ENCODE results near the gene TNIK.

The TNIK gene

GRCh38 chr3:171349392-171349791, 110.8 kb downstream of the TNIK start:
- no peaks in the 10 kb centered on the region for H3K27me3 ChIP-seq (ENCODE audit: insufficient read depth, low read length)
- no peaks in the 10 kb centered on the region for H3K9me3 ChIP-seq (ENCODE audit: low read length)
- H3K79me2 ChIP-seq (ENCODE audit: insufficient read depth, low read length): no peaks in the 10 kb centered on the region
- TF ChIP-seq EZH2 (IDR thresholded peaks at IDR 0.05; ENCODE audit: borderline replicate concordance, low read length) (no peak), CTCF (IDR thresholded peaks at IDR 0.05; ENCODE audit: low read length) (no peak)
- no peak overlapping the region for H3K4me2 ChIP-seq (ENCODE audit: low read length)
- no peaks in the 10 kb centered on the region for H3K36me3 ChIP-seq (ENCODE audit: insufficient read depth, low read length)
- H3K9me2 ChIP-seq (ENCODE audit: low read depth, low read length): no peaks in the 10 kb centered on the region
- no peak overlapping the region for H2AFZ ChIP-seq (ENCODE audit: low read length)
- no peaks in the 10 kb centered on the region for H4K20me1 ChIP-seq (ENCODE audit: insufficient read depth, low read length)
- no peak overlapping the region for H3K27ac ChIP-seq (ENCODE audit: low read depth, low read length, poor library complexity, severe bottlenecking)
- no peaks in the 10 kb centered on the region for H3F3A ChIP-seq (ENCODE audit: insufficient read depth, low read length)
- H3K9ac ChIP-seq (ENCODE audit: low read length): no peak overlapping the region
- no peak overlapping the region for H3K4me3 ChIP-seq (ENCODE audit: low read depth, low read length, poor library complexity, severe bottlenecking)
- no peaks in the 10 kb centered on the region for H3K4me1 ChIP-seq (ENCODE audit: insufficient read depth, low read length, severe bottlenecking)

- Histone ChIP-seq H3K9me2 (ENCODE audit: low read depth, low read length) (no peaks in the 10 kb centered on the region), H2AFZ (ENCODE audit: low read length) (no peak overlapping the region), H3K36me3 (ENCODE audit: insufficient read depth, low read length) (no peaks in the 10 kb centered on the region), H3K9ac (ENCODE audit: low read length) (no peak overlapping the region), H3K9me3 (ENCODE audit: low read length) (no peaks in the 10 kb centered on the region), H3F3A (ENCODE audit: insufficient read depth, low read length) (no peaks in the 10 kb centered on the region), H3K27me3 (ENCODE audit: insufficient read depth, low read length) (no peaks in the 10 kb centered on the region), H3K4me1 (ENCODE audit: insufficient read depth, low read length, severe bottlenecking) (no peaks in the 10 kb centered on the region), H3K79me2 (ENCODE audit: insufficient read depth, low read length) (no peaks in the 10 kb centered on the region), H3K4me2 (ENCODE audit: low read length) (no peak overlapping the region), H3K27ac (ENCODE audit: low read depth, low read length, poor library complexity, severe bottlenecking) (no peak overlapping the region), H4K20me1 (ENCODE audit: insufficient read depth, low read length) (no peaks in the 10 kb centered on the region), H3K4me3 (ENCODE audit: low read depth, low read length, poor library complexity, severe bottlenecking) (no peak overlapping the region)
- TF ChIP-seq EZH2 (IDR thresholded peaks at IDR 0.05; ENCODE audit: borderline replicate concordance, low read length): no peak
- no peak for TF ChIP-seq CTCF (IDR thresholded peaks at IDR 0.05; ENCODE audit: low read length)
Measured at GRCh38 chr3:171348121-171348520, 112.1 kb downstream of the TNIK start.

GRCh38 chr3:171347301-171348039, 112.7 kb downstream of the TNIK start:
- Histone ChIP-seq H3K9me3 (ENCODE audit: low read length) (no peaks in the 10 kb centered on the region), H3K4me2 (ENCODE audit: low read length) (no peak overlapping the region), H3K4me3 (ENCODE audit: low read depth, low read length, poor library complexity, severe bottlenecking) (no peak overlapping the region), H3K9me2 (ENCODE audit: low read depth, low read length) (no peaks in the 10 kb centered on the region), H3K9ac (ENCODE audit: low read length) (no peak overlapping the region), H3K27me3 (ENCODE audit: insufficient read depth, low read length) (no peaks in the 10 kb centered on the region), H3K27ac (ENCODE audit: low read depth, low read length, poor library complexity, severe bottlenecking) (no peak overlapping the region), H3K79me2 (ENCODE audit: insufficient read depth, low read length) (no peaks in the 10 kb centered on the region), H3F3A (ENCODE audit: insufficient read depth, low read length) (no peaks in the 10 kb centered on the region), H3K4me1 (ENCODE audit: insufficient read depth, low read length, severe bottlenecking) (no peaks in the 10 kb centered on the region), H2AFZ (ENCODE audit: low read length) (no peak overlapping the region), H3K36me3 (ENCODE audit: insufficient read depth, low read length) (no peaks in the 10 kb centered on the region), H4K20me1 (ENCODE audit: insufficient read depth, low read length) (no peaks in the 10 kb centered on the region)
- no peak for TF ChIP-seq EZH2 (IDR thresholded peaks at IDR 0.05; ENCODE audit: borderline replicate concordance, low read length)
- TF ChIP-seq CTCF (IDR thresholded peaks at IDR 0.05; ENCODE audit: low read length): no peak

Measured in OCI-LY1 (cell line).